ENCODE measurements around the gene LTBP1. TPM values are rescaled to one million over a fixed set of nuclear protein-coding genes. Genes with fewer than 3 reads are reported as not detected.

Gene LTBP1
- total RNA-seq, 1 experiment from 2014 or later, result 28.5 TPM

GRCh38 chr2:33265584-33266338, 319.0 kb downstream of the LTBP1 start:
- Histone ChIP-seq H2BK5ac (ENCODE audit: insufficient read length, low read length) (no peak overlapping the region), H3K27me3 (ENCODE audit: insufficient read depth, low read length) (no peaks in the 10 kb centered on the region), H4K20me1 (ENCODE audit: control insufficient read depth, insufficient read depth, insufficient read length) (no peaks in the 10 kb centered on the region), H2BK12ac (ENCODE audit: insufficient read length, low read depth, low read length) (no peak overlapping the region), H4K8ac (replicated peaks; ENCODE audit: insufficient read length, low read depth, low read length) (no peak overlapping the region), H3K4me2 (ENCODE audit: insufficient read depth, insufficient read length, low read length) (no peak overlapping the region), H4K5ac (ENCODE audit: insufficient read length, low read depth, low read length) (no peak overlapping the region), H4K91ac (ENCODE audit: insufficient read length, low read depth, low read length) (no peak overlapping the region), H3K79me2 (ENCODE audit: insufficient read depth, low read length) (no peaks in the 10 kb centered on the region), H3T11ph (ENCODE audit: low read length) (no peak overlapping the region), H3K23me2 (ENCODE audit: insufficient read length, low read depth, low read length, poor library complexity, severe bottlenecking) (no peaks in the 10 kb centered on the region), H3K79me1 (ENCODE audit: insufficient read depth, low read depth, low read length, poor library complexity, severe bottlenecking) (no peaks in the 10 kb centered on the region), H3K9me3 (ENCODE audit: control insufficient read depth, low read depth, low read length) (no peaks in the 10 kb centered on the region), H2BK15ac (ENCODE audit: low read depth, low read length) (no peak overlapping the region), H2AK5ac (ENCODE audit: insufficient read length, low read length) (no peak overlapping the region), H3K18ac (ENCODE audit: insufficient read length, low read depth, low read length) (no peak overlapping the region), H3K14ac (ENCODE audit: insufficient read depth, low read length) (no peak overlapping the region), H3K27ac (ENCODE audit: insufficient read length, low read depth, low read length) (no peak overlapping the region), H3K4ac (ENCODE audit: low read depth, low read length) (no peak overlapping the region), H3K9ac (ENCODE audit: extremely low read depth, insufficient read length, low read length) (no peak overlapping the region), H2BK120ac (ENCODE audit: low read depth, low read length, poor library complexity, severe bottlenecking) (no peak overlapping the region), H3K4me1 (ENCODE audit: insufficient read depth, low read length) (no peaks in the 10 kb centered on the region), H2AFZ (ENCODE audit: low read length) (no peak overlapping the region), H3K56ac (ENCODE audit: insufficient read length, low read depth, low read length) (no peak overlapping the region), H3K23ac (ENCODE audit: insufficient read length, low read depth, low read length) (no peak overlapping the region), H2BK20ac (ENCODE audit: low read depth, low read length, poor library complexity, severe bottlenecking) (no peak overlapping the region)
- H3K27ac Mint-ChIP-seq, result no peak overlapping the region
- H3K4me1 Mint-ChIP-seq, result no peaks in the 10 kb centered on the region
- peaks cover 2 to 13% (median 13%) of the 10 kb centered on the region in 3 experiments; a peak in 5 of 7 replicates for H3K36me3 Mint-ChIP-seq (ENCODE audit: insufficient read depth in 1 of 3, low read depth in 3 of 3)
- no peak for TF ChIP-seq CTCF (conservative IDR thresholded peaks at IDR 0.05)
- H3K4me3 Mint-ChIP-seq, result no peak overlapping the region
- no peaks in the 10 kb centered on the region for H3K9me3 Mint-ChIP-seq
- WGBS (ENCODE audit: extremely low coverage, insufficient read length, low lambda C conversion rate), result no CpG with 5 or more reads among the region's 5 CpGs
- DNase-seq, result no peak
- no peaks in the 10 kb centered on the region for H3K27me3 Mint-ChIP-seq (ENCODE audit: low read depth)
